HG03175 (cell line): ENCODE data around the gene ALKBH3.

Experiments
- ATAC-seq: cut with Tn5 transposase; IDR thresholded peaks from one replicate; pipeline ENCODE4 v1.9.1; 2021; ENCODE audit warnings: mild to moderate bottlenecking, moderate library complexity; ENCODE audit not compliant: unreplicated experiment

ALKBH3 gene

DNA sequence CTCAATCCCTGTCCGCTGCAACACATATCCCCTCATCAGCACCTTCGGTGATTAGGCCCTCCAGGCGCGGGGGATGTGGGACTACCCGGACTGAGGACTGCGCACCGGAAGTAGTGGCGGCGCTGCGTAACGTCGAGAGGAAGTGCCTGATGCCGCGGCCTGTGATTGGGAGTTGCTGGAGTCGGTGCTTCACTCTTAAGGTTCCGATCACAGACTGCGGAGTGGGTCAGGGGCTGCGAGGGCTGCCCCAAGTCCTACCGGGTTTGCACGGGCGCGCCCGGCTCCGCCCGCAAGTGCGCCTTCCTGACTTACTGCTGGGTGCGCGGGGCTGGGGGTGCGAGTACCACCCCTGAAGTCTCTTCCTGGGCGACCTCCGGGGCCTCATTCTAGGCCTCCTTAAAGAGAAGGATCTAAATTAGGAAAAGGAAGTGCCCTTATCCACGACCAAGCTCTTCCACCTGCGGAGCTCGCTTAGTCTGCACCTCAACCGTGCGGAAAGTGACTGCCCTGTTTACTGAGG is at the start of gene ALKBH3:
TSS of gene ALKBH3 (plus strand) at position 192 of the 520 bp plus-strand sequence. CDS start 1,822 bp downstream, outside the sequence.
- peak; percentile 99 for ATAC-seq

GRCh38 chr11:43830928-43831440 is 49.6 kb upstream of the ALKBH3 start:
- ATAC-seq, result no peak

DNA sequence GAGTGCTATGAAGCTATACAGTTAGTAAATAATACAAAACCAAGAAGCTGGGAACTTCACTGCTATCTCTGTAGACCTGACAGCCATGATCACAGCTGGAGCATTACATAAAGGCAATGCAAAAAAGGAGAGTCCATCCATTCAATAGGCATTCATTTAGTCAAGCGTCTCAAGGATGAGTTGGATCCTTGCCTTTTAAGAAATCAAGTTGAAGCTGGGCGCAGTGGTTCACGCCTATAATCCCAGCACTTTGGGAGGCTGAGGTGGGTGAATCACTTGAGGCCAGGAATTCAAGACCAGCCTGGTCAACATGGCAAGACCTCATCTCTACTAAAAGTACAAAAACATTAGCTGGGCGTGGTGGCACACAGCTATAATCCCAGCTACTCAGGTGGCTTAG is 48.1 kb upstream of the ALKBH3 start:
- no peak for ATAC-seq

DNA sequence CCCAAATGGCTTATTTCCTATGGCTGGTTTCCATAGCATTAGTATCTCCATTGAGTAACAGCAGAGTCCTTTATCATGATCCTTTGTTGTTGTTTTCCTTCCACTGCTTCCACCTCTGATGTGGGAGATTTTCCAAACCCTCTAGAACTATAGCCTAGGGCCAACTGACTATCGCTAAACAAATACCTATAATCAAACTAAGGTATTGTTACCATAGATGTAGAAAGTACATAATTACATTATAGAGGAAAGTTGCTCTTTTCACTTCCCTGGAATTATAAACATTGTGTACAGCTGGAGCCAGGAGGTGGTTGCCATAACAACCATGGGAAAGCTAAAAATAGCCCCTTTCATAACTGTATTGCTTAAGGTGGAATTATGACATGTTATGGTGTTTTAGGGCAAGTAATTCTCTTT is 47.0 kb upstream of the ALKBH3 start:
- no peak for ATAC-seq

DNA sequence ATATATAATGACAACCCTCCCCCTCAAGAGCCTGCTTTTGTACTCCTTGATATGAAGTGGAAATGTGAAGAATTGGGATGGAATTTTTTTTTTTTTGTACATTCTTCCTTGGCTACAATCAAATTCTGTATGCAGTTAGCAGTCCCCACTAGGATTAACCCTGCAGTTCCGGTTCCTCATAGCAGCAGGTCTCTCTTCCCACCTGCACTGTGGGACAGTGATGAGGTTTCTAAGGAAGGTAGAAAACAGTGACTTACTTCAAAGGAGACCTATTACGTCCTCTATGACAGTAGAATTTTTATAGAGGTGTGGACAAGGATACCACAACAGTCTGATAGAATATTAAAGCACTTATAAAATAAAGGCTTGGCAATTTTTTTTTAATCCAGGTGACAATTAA is 46.3 kb upstream of the ALKBH3 start:
- no peak for ATAC-seq

GRCh38 chr11:43835104-43835503 is 45.5 kb upstream of the ALKBH3 start:
- no peak for ATAC-seq

DNA sequence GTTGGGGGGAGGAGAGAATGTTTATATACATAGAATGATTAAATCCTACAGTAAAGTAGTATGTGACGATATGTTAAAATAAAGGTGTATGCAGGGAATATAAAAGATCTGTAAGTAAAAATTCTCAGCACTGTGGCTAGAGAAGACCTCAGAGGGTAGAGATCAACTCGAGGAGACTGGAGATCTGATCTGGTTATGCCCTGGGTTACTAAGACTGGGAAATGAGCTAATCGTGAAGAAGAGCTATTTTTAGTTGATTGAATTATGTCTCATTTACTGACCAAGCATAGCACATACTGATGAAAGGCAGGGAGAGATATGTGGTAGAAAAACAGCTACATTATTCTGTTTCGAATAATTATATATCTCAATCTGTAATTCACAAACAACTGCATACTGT is 42.8 kb upstream of the ALKBH3 start:
- no peak for ATAC-seq

- no peak for ATAC-seq
These were observed 38.6 kb upstream of the ALKBH3 start for GRCh38 chr11:43842021-43842420.

GRCh38 chr11:43845816-43846215 is 34.8 kb upstream of the ALKBH3 start:
- no peak for ATAC-seq

GRCh38 chr11:43852057-43852636 is 28.5 kb upstream of the ALKBH3 start:
- ATAC-seq, result no peak

- ATAC-seq, result no peak
These were observed 26.9 kb upstream of the ALKBH3 start for GRCh38 chr11:43853781-43854180.

DNA sequence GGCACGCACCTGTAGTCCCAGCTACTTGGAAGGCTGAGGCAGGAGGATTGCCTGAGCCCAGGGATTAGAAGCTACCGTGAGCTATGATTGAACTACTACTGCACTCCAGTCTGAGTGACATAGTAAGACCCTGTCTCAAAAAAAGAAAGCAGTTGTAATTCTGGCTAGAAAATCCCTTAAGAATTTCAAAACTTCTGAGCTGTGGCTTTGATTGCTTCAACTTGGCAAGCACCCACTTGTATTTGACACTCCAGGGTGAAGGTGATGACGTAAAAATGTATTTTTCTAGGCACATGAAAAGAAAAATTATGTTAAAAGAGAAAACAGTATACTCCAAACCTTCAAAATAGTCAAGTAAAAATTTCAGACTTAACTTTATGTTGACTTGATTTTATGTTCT is 23.6 kb upstream of the ALKBH3 start:
- ATAC-seq, result no peak

DNA sequence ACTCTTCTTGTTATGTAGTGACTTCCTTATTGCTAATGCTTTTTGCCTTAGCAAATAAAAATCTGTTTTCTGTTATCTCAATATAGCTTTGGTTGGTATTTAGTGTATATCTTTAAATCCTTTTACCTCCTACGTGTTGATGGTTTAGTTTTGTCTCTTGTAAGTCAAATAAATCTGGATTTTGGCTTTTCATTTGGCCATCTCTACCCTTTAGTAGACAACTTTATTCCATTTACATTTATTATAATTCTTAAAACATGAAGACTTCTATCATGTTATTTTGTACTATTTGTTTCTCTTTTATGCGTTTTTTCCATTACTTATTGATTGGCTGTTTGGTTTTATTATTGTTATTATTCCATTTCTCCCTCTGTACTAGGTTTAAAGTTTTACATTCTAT is 19.5 kb upstream of the ALKBH3 start:
- ATAC-seq, result no peak

DNA sequence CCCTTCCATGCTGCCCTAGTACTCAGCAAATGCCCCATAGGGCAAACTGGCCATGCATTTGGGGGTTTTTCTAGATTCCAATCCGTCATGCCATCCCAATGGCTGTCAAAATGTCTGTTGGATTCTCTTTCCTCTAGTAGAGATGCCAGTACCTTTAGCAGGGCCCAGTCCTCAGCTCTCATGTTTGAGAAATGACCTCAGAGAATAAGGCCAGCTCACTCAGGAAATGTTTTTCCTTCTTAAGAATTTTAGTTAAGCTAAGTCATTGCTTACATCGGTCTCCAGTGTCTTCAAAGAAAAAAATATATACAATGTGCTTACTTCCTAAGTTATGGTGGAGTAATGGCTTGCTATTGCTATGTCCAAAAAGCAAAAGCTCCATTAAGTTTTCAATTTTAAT is 14.1 kb upstream of the ALKBH3 start:
- no peak for ATAC-seq

GRCh38 chr11:43866969-43867368 is 13.7 kb upstream of the ALKBH3 start:
- no peak for ATAC-seq

- ATAC-seq, result peak; percentile 99
These were observed 11.6 kb upstream of the ALKBH3 start for GRCh38 chr11:43868852-43869567.

- ATAC-seq, result no peak
These were observed 9.6 kb upstream of the ALKBH3 start for GRCh38 chr11:43871051-43871450.

GRCh38 chr11:43872995-43873394 is 7.6 kb upstream of the ALKBH3 start:
- no peak for ATAC-seq

GRCh38 chr11:43874078-43874477 is 6.6 kb upstream of the ALKBH3 start:
- ATAC-seq, result no peak

- peak; percentile 74 for ATAC-seq
These were observed 5.9 kb upstream of the ALKBH3 start for GRCh38 chr11:43874738-43875137.

- ATAC-seq, result peak; percentile 17
These were observed 617 bp upstream of the ALKBH3 start for GRCh38 chr11:43879789-43880639.
